HepG2 (cell line): Measurements from ENCODE around the gene ZSCAN21. TPM values are rescaled to one million over a fixed set of nuclear protein-coding genes. Genes with fewer than 3 reads are reported as not detected.
A peak's percentile ranks its signal among the peaks of the same experiment; 100 is the strongest.

Experiments
- ARHGAP35 ChIP-seq: sonication (generic); formaldehyde crosslinking; IDR thresholded peaks from 2 replicates; pipeline ENCODE4 v1.9.0; 2022; ENCODE audit warnings: mild to moderate bottlenecking, inconsistent platforms, moderate library complexity, missing genetic modification reagents, borderline replicate concordance
- ARNT2 ChIP-seq: sonication (generic); formaldehyde crosslinking; IDR thresholded peaks from 2 replicates; pipeline ENCODE4 v1.8.0; 2022; ENCODE audit warnings: mild to moderate bottlenecking, low read depth, missing genetic modification reagents, moderate library complexity
- CBX5 ChIP-seq: sonication (generic); formaldehyde crosslinking; IDR thresholded peaks from 2 replicates; pipeline ENCODE4 v1.4.0; 2020; ENCODE audit warnings: missing genetic modification reagents, borderline replicate concordance
- DBP ChIP-seq: sonication (generic); formaldehyde crosslinking; IDR thresholded peaks from 2 replicates; pipeline ENCODE4 v1.4.0; 2020; ENCODE audit warnings: missing genetic modification reagents; ENCODE audit errors: not compliant biosample characterization
- FIP1L1 ChIP-seq: fragments of 200-400 bp; formaldehyde crosslinking; IDR thresholded peaks from 2 replicates; pipeline ENCODE4 v1.6.1; 2018; ENCODE audit warnings: low read depth, mild to moderate bottlenecking, low read length, moderate library complexity, borderline replicate concordance; ENCODE audit not compliant: insufficient read depth
- IRF1 ChIP-seq: sonication (generic); formaldehyde crosslinking; IDR thresholded peaks from 2 replicates; pipeline ENCODE4 v1.4.0; 2020; ENCODE audit warnings: low read depth, mild to moderate bottlenecking, missing genetic modification reagents
- MLX ChIP-seq: IDR thresholded peaks from 2 replicates; pipeline ENCODE4 v1.6.1; 2016
- MYPOP ChIP-seq: sonication (generic); formaldehyde crosslinking; IDR thresholded peaks from 2 replicates; pipeline ENCODE4 v1.8.1; 2023; ENCODE audit warnings: mild to moderate bottlenecking, moderate library complexity, missing genetic modification reagents
- NFATC3 ChIP-seq: sonication (generic); formaldehyde crosslinking; IDR thresholded peaks from 2 replicates; pipeline ENCODE4 v1.5.1; 2020; ENCODE audit warnings: mild to moderate bottlenecking, missing genetic modification reagents
- RARA ChIP-seq: IDR thresholded peaks from 2 replicates; pipeline ENCODE4 v1.6.1; 2016; ENCODE audit warnings: missing genetic modification reagents, missing compliant biosample characterization
- TEF ChIP-seq: sonication (generic); formaldehyde crosslinking; IDR thresholded peaks from 2 replicates; pipeline ENCODE4 v1.5.0; 2020; ENCODE audit warnings: missing genetic modification reagents
- U2AF2 ChIP-seq: fragments of 200-400 bp; formaldehyde crosslinking; IDR thresholded peaks from 2 replicates; pipeline ENCODE4 v1.6.1; 2017; ENCODE audit warnings: low read depth, mild to moderate bottlenecking, low read length
- ZBTB7A ChIP-seq: sonication (generic); formaldehyde crosslinking; IDR thresholded peaks from 2 replicates; pipeline ENCODE4 v1.8.0; 2022; ENCODE audit warnings: mild to moderate bottlenecking, missing genetic modification reagents
- ZHX1 ChIP-seq: sonication (generic); formaldehyde crosslinking; IDR thresholded peaks from 2 replicates; pipeline ENCODE4 v1.8.1; 2022; ENCODE audit warnings: low read depth, mild to moderate bottlenecking, missing genetic modification reagents
- ZNF124 ChIP-seq: sonication (generic); formaldehyde crosslinking; IDR thresholded peaks from 2 replicates; pipeline ENCODE4 v1.4.0; 2020; ENCODE audit warnings: missing genetic modification reagents
- ZNF17 ChIP-seq: sonication (generic); formaldehyde crosslinking; IDR thresholded peaks from 2 replicates; pipeline ENCODE4 v1.5.0; 2020; ENCODE audit warnings: mild to moderate bottlenecking, missing genetic modification reagents
- ZNF251 ChIP-seq: sonication (generic); formaldehyde crosslinking; IDR thresholded peaks from 2 replicates; pipeline ENCODE4 v1.9.0; 2021; ENCODE audit warnings: mild to moderate bottlenecking, missing genetic modification reagents
- ZNF296 ChIP-seq: sonication (generic); formaldehyde crosslinking; conservative IDR thresholded peaks from 2 replicates; pipeline ENCODE4 v1.5.0; 2020; ENCODE audit warnings: mild to moderate bottlenecking, missing genetic modification reagents
- ZNF430 ChIP-seq: sonication (generic); formaldehyde crosslinking; IDR thresholded peaks from 2 replicates; pipeline ENCODE4 v1.9.0; 2021; ENCODE audit warnings: mild to moderate bottlenecking, missing genetic modification reagents
- ZNF678 ChIP-seq: sonication (generic); formaldehyde crosslinking; IDR thresholded peaks from 2 replicates; pipeline ENCODE4 v1.4.0; 2020; ENCODE audit warnings: mild to moderate bottlenecking, missing genetic modification reagents
- ZNF720 ChIP-seq: sonication (generic); formaldehyde crosslinking; IDR thresholded peaks from 2 replicates; pipeline ENCODE4 v1.4.0; 2020; ENCODE audit warnings: missing genetic modification reagents
- ZNF773 ChIP-seq: sonication (generic); formaldehyde crosslinking; IDR thresholded peaks from 2 replicates; pipeline ENCODE4 v1.4.0; 2020; ENCODE audit warnings: missing genetic modification reagents, borderline replicate concordance
- polyA plus RNA-seq, 8 experiments: library from polyadenylated mRNA; depleted of rRNA in 3 of 8; stranded (reverse) in 7 of 8; unstranded in 1 of 8; fragments of >200 nt; fragmentation: Illumina TruSeq in 4 of 8; extraction: Trizol in 4 of 8; gene quantifications; 2 replicates each; pipeline versions ENCODE4 v1.2.1 to v1.2.3, GENCODE V29; 2011 to 2016; ENCODE audit warnings: low read depth in 4 of 8, missing spikeins in 1 of 8, mixed read lengths in 1 of 8; ENCODE audit not compliant: insufficient read depth in 1 of 8
- total RNA-seq, 5 experiments: library from RNA; depleted of rRNA; stranded (reverse); fragments of >200 nt; fragmentation: Illumina TruSeq; extraction: Trizol; gene quantifications; 2 replicates each; pipeline ENCODE4 v1.2.3, GENCODE V29; 2016; ENCODE audit warnings: low read depth in 1 of 5

Gene ZSCAN21
- total and polyA plus RNA-seq, 2 of the 13 experiments (the other 11 are each of a cell fraction or from before 2014, with no cell fraction given) = 7.0 to 10.0 TPM

- TF ChIP-seq MYPOP (CRISPR knock-in tag) (peak; percentile 78), ZNF773 (CRISPR knock-in tag) (peak; percentile 96), ZNF678 (CRISPR knock-in tag) (peak; percentile 96; the same call in 1 of the 2 replicates), MLX (CRISPR knock-in tag) (0 out of 2 replicates have a peak, but pooled peaks have one; percentile 20), FIP1L1 (no peak), ZBTB7A (CRISPR knock-in tag) (no peak; the same call in none of the 2 replicates), CBX5 (no peak), ZNF720 (CRISPR knock-in tag) (0 out of 2 replicates have a peak, but pooled peaks have one; percentile 85), ZNF124 (CRISPR knock-in tag) (no peak; the same call in 1 of the 2 replicates), NFATC3 (CRISPR knock-in tag) (no peak), ZNF17 (CRISPR knock-in tag) (no peak), ZNF430 (CRISPR knock-in tag) (peak; percentile 98), ZNF296 (CRISPR knock-in tag) (peak; percentile 88), U2AF2 (no peak), DBP (CRISPR knock-in tag) (no peak), RARA (peak; percentile 59; the same call in 1 of the 2 replicates), IRF1 (CRISPR knock-in tag) (peak; percentile 93), TEF (CRISPR knock-in tag) (0 out of 2 replicates have a peak, but pooled peaks have one; percentile 26), ARNT2 (CRISPR knock-in tag) (peak; percentile 95), ZHX1 (CRISPR knock-in tag) (peak; percentile 93), ARHGAP35 (CRISPR knock-in tag) (peak; percentile 71; the same call in 1 of the 2 replicates), ZNF251 (CRISPR knock-in tag) (peak; percentile 67; the same call in 1 of the 2 replicates)
Observed at GRCh38 chr7:100088621-100089457, 39.3 kb downstream of the ZSCAN21 start, which contains the start of gene COPS6 (continued).
